Cardiac fibroblast (primary cell): Measurements from ENCODE around the gene HCCS.
"Not testable (repeated sequence)": the region's sequence is repeated elsewhere in the genome, so short reads cannot be mapped to it uniquely, and the experiment has no call there.

ENCODE experiments used
- DNase-seq, 2 donors: peaks; one replicate each; pipeline versions ENCODE4 v3.0.0 to v3.0.0-alpha.2; 2010; ENCODE audit warnings: low read depth in 2 of 2
- H3K4me3 ChIP-seq, 2 donors: replicated peaks in 1 of 2; 1 replicate in 1 of 2; 2 replicates in 1 of 2; pipeline ENCODE4 v1.5.1; 2011; ENCODE audit warnings: low read depth in 2 of 2, low read length in 2 of 2, mild to moderate bottlenecking in 2 of 2, moderate library complexity in 1 of 2
- TF ChIP-seq, protein P1 (sequence below): IDR thresholded peaks from one replicate; pipeline ENCODE4 v1.5.1; 2011; ENCODE audit warnings: low read depth, mild to moderate bottlenecking, low read length, inconsistent platforms

HCCS gene

DNA sequence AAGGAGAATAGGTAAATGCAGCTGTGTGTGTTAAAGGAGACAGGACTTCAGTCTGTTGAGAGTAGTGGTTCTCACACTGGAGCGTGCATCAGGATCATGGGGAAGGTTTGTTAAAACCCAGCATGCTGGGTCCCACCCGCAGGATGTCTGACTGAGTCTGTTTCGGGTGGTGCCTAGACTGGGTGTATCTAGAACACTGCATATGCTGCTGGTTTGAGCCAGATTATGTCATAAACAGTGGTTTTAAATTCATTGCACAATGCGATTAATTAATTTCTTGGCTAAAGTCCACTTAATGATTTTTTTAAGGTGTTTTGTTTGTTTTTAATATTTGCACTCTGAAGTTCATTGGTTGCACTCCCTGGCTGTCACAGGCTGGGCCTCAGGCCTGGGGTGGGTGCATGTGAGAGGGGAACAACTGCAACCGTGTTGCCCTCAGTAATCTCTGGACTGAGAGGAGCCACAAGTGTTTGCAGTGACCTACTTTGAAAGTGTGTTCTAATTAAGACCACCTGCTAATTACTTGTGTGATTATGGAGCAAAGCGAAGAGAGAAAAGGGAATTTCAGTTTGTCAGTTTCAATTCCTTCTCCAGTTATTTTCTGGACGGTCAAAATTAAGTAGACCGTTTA is 8.3 kb downstream of the HCCS start:
- no peak overlapping the region for H3K4me3 ChIP-seq
- no peak for DNase-seq
- TF ChIP-seq, protein P1, sequence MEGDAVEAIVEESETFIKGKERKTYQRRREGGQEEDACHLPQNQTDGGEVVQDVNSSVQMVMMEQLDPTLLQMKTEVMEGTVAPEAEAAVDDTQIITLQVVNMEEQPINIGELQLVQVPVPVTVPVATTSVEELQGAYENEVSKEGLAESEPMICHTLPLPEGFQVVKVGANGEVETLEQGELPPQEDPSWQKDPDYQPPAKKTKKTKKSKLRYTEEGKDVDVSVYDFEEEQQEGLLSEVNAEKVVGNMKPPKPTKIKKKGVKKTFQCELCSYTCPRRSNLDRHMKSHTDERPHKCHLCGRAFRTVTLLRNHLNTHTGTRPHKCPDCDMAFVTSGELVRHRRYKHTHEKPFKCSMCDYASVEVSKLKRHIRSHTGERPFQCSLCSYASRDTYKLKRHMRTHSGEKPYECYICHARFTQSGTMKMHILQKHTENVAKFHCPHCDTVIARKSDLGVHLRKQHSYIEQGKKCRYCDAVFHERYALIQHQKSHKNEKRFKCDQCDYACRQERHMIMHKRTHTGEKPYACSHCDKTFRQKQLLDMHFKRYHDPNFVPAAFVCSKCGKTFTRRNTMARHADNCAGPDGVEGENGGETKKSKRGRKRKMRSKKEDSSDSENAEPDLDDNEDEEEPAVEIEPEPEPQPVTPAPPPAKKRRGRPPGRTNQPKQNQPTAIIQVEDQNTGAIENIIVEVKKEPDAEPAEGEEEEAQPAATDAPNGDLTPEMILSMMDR, result no peak

DNA sequence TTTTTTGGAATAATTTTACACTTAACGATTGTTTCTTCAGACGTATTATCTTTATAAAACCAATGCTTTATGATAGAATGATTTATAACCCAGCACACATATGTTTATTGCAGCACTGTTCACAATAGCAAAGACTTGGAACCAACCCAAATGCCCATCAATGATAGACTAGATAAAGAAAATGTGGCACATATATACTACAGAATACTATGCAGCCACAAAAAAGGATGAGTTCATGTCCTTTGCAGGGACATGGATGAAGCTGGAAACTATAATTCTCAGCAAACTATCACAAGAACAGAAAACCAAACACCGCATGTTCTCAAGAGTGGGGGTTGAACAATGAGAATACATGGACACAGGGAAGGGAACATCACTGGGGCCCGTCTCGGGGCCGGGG is 12.0 kb downstream of the HCCS start:
- not testable (repeated sequence) for DNase-seq, H3K4me3 ChIP-seq

DNA sequence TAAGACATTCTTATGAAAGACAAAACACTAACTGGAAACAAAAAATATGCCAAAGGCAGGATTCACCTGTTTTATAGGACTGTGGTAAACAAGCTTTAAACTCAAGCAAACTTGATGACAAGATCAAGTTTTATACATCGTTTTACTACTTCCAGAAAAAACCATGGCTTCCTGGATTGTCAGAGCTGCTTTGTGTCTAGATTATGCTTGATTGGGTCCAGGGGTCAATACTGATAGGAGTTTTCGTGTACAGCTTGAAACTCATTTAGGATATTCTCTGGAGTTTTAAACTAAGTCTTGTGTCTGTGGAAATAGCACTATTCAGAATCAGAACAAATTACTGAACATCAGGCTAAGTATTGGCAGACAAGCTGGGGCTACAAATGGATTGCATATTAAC is 13.0 kb downstream of the HCCS start:
- no peak for DNase-seq
- H3K4me3 ChIP-seq, result no peak overlapping the region
- TF ChIP-seq, protein P1, result no peak

DNA sequence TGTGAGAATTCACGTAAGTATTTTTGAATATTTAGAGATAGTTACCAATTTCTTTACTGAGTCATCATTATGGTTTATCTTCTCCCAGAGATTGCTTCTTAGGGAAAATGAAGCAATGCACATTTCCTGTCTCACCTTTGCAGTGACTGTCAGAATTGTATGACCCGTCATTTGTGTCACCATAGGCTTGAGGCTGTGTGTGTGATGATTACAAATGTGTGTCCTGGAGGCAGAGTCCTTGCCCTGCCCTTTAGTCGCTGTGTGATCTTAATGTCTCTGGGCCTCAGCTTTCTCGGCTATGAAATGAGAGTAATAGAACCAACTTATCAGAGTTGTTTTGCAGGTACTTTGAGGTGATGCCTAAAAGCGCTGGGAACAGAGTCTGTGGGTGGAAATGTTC is 13.9 kb downstream of the HCCS start:
- no peak for DNase-seq
- no peak overlapping the region for H3K4me3 ChIP-seq
- TF ChIP-seq, protein P1, result no peak

DNA sequence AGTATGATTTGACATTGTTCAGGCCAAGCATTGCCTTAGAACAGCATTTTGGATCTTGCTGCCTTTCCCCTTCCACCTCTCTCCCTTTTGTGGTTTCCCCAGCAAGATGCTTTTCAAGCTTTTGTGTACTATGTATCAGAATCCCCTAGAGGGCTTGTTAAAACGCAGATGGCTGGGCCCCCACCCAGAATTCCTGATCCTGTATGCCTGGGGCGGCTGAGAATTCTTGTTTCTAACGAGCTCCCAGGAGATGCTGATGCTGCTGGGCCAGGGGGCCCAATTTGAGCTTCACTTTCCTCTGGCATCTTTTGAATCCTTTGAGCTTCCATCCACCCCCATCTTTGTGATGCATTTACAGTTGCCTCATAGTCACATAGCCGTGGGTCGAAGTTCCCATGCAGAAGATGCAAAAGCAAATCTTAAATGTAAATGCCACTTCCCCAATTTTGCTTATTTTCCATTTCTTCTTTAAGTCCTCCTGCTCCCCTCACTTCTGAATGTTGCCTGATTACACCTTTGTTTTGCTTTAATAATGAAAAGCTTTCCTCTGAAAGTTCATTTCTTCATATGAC is 18.5 kb downstream of the HCCS start:
- TF ChIP-seq, protein P1, result no peak
- no peak overlapping the region for H3K4me3 ChIP-seq
- DNase-seq, result no peak

DNA sequence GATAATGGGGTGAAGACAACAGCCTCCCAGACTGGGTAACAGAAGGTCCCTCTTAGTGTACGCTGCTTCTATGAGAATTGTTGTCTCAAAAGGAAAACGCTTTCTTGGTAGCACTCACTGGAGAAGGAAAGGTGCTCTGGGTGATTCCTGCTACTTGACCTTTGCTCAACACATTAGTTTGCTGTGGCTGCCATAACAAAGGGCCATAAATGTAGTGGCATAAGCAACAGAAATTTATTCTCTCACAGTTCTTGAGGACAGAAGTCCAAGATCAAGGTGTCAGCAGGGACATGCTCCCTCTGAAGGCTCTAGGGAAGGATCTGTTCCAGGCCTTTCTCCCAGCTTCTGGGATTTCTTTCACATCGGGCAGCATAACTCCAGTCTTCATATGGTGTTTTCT is 19.0 kb downstream of the HCCS start:
- no peak for DNase-seq
- no peak overlapping the region for H3K4me3 ChIP-seq
- TF ChIP-seq, protein P1, result no peak

DNA sequence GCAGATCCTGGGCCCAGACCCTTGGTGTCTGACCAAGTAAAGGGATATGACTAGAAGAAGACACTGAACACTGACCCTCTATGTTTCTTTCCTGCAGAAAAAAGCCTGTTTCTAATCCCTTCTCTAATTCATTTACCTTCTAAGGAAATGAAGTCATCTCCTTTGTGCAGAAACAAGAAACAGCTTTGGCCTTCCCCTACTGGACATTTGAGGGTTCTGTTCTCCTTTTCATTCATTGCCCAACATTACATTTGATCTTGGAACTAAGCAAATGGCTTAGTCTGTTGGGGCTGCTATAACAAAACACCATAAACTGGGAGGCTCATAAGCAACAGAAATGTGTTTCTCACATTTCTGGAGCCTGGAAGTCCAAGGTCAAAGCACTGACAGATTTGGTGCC is 20.0 kb downstream of the HCCS start:
- TF ChIP-seq, protein P1, result no peak
- no peak for DNase-seq
- no peak overlapping the region for H3K4me3 ChIP-seq
